Endothelial cell of umbilical vein (primary cell): ENCODE results near the gene C3orf85.

Experiments used
- EZH2 ChIP-seq: IDR thresholded peaks from 2 replicates; pipeline ENCODE4 v1.6.1; 2012; ENCODE audit warnings: borderline replicate concordance, low read depth, mild to moderate bottlenecking, moderate library complexity, low read length, inconsistent platforms; ENCODE audit not compliant: severe bottlenecking
- MYC ChIP-seq: IDR thresholded peaks from one replicate; pipeline ENCODE4 v1.6.1; 2011; ENCODE audit warnings: mild to moderate bottlenecking, low read depth, low read length
- POLR2A ChIP-seq: IDR thresholded peaks from 2 replicates; pipeline ENCODE4 v1.6.1; 2012; ENCODE audit warnings: low read depth, mild to moderate bottlenecking, control low read depth, low read length
- POLR2AphosphoS5 ChIP-seq: IDR thresholded peaks from 2 replicates; pipeline ENCODE4 v1.6.1; 2012; ENCODE audit warnings: low read depth, mild to moderate bottlenecking, control low read depth, low read length, moderate library complexity; ENCODE audit not compliant: insufficient read depth
- TF ChIP-seq, protein P1 (sequence below), 2 donors: IDR thresholded peaks; 1 replicate in 1 of 2; 2 replicates in 1 of 2; pipeline ENCODE4 v1.5.1; 2011; ENCODE audit warnings: low read length in 2 of 2, mild to moderate bottlenecking in 2 of 2, moderate library complexity in 2 of 2, control low read depth in 1 of 2, inconsistent platforms in 1 of 2, low read depth in 1 of 2; ENCODE audit not compliant: insufficient read depth in 1 of 2; ENCODE audit errors: extremely low read depth in 1 of 2

GRCh38 chr3:109095166-109095565 is 41.4 kb upstream of the C3orf85 start:
- TF ChIP-seq EZH2: no peak
- no peak for TF ChIP-seq POLR2AphosphoS5
- TF ChIP-seq, protein P1, sequence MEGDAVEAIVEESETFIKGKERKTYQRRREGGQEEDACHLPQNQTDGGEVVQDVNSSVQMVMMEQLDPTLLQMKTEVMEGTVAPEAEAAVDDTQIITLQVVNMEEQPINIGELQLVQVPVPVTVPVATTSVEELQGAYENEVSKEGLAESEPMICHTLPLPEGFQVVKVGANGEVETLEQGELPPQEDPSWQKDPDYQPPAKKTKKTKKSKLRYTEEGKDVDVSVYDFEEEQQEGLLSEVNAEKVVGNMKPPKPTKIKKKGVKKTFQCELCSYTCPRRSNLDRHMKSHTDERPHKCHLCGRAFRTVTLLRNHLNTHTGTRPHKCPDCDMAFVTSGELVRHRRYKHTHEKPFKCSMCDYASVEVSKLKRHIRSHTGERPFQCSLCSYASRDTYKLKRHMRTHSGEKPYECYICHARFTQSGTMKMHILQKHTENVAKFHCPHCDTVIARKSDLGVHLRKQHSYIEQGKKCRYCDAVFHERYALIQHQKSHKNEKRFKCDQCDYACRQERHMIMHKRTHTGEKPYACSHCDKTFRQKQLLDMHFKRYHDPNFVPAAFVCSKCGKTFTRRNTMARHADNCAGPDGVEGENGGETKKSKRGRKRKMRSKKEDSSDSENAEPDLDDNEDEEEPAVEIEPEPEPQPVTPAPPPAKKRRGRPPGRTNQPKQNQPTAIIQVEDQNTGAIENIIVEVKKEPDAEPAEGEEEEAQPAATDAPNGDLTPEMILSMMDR (IDR thresholded peaks at IDR 0.05; ENCODE audit: extremely low read depth in 1 of 2, insufficient read depth in 1 of 2, low read depth in 1 of 2, low read length in 2 of 2): no peak
- TF ChIP-seq POLR2A: no peak
- no peak for TF ChIP-seq MYC
